ENCODE data around the gene MYMX.

GRCh38 chr6:44177691-44178423 is 38.9 kb upstream of the MYMX start:
- TF ChIP-seq CTCF (IDR thresholded peaks at IDR 0.05) (no peak), POLR2AphosphoS5 (IDR thresholded peaks at IDR 0.05) (no peak)
